Esophagus muscularis mucosa (tissue), 4 donors: ENCODE data around the gene TBC1D14.

Experiments used
- EP300 ChIP-seq: sonication (generic); formaldehyde crosslinking; IDR thresholded peaks from one replicate; pipeline ENCODE4 v1.6.1; 2017; ENCODE audit warnings: antibody characterized with exemption
- POLR2A ChIP-seq: fragments of 450-650 bp; IDR thresholded peaks from one replicate; pipeline ENCODE4 v1.6.1; 2017; ENCODE audit warnings: antibody characterized with exemption, moderate library complexity, mild to moderate bottlenecking, low read depth
- TF ChIP-seq, protein P1 (sequence below), 3 experiments: fragments of 200-600 bp in 2 of 3; fragments of 450-650 bp in 1 of 3; sonication (generic) in 2 of 3; IDR thresholded peaks; one replicate each; pipeline ENCODE4 v1.5.1; 2017 to 2019; ENCODE audit warnings: antibody characterized with exemption in 3 of 3, mild to moderate bottlenecking in 2 of 3, moderate library complexity in 1 of 3

DNA sequence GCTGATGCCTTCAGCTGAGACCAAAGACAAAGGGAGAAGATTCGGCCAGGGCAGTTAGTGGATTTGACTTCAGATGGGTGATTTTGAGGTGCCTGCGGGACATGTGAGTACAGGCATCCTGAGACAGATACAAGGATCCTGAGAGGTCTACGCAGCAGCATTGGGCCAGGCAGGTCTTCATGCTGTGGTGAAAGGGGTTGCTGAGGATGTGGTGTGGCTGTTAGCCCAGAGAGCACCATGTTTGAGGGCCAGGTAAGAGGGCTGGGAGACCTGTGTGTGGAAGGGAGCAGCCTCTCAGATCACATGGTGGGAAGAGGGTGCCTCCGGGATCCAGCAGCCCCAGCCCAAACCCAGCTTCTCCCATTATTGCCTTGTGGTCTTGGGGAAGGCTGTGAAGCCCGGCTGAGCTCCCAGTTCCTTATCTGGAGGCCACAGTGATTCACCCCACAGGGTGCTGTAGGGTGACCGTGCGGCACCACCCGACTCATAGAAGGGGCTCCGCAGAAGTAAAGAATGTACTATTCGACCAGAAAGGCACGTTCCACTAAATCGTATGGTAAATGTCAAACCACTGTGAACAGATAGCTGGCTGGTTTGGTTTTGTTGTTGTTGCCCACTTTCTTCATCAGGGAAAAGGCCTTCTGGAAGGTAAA, 105.9 kb downstream of the TBC1D14 start:
- TF ChIP-seq, protein P1, sequence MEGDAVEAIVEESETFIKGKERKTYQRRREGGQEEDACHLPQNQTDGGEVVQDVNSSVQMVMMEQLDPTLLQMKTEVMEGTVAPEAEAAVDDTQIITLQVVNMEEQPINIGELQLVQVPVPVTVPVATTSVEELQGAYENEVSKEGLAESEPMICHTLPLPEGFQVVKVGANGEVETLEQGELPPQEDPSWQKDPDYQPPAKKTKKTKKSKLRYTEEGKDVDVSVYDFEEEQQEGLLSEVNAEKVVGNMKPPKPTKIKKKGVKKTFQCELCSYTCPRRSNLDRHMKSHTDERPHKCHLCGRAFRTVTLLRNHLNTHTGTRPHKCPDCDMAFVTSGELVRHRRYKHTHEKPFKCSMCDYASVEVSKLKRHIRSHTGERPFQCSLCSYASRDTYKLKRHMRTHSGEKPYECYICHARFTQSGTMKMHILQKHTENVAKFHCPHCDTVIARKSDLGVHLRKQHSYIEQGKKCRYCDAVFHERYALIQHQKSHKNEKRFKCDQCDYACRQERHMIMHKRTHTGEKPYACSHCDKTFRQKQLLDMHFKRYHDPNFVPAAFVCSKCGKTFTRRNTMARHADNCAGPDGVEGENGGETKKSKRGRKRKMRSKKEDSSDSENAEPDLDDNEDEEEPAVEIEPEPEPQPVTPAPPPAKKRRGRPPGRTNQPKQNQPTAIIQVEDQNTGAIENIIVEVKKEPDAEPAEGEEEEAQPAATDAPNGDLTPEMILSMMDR (IDR thresholded peaks at IDR 0.05): no peak
- TF ChIP-seq POLR2A: no peak
- no peak for TF ChIP-seq EP300
